GM21390 (cell line): ENCODE measurements around the gene UBLCP1.
A peak's percentile ranks its signal among the peaks of the same experiment; 100 is the strongest.
"Not testable (repeated sequence)": the region's sequence is repeated elsewhere in the genome, so short reads cannot be mapped to it uniquely, and the experiment has no call there.

Experiments
- ATAC-seq: cut with Tn5 transposase; IDR thresholded peaks from one replicate; pipeline ENCODE4 v1.9.1; 2021; ENCODE audit not compliant: unreplicated experiment

The UBLCP1 gene

GRCh38 chr5:159249158-159249557 is 13.9 kb upstream of the UBLCP1 start:
- ATAC-seq, result no peak

DNA sequence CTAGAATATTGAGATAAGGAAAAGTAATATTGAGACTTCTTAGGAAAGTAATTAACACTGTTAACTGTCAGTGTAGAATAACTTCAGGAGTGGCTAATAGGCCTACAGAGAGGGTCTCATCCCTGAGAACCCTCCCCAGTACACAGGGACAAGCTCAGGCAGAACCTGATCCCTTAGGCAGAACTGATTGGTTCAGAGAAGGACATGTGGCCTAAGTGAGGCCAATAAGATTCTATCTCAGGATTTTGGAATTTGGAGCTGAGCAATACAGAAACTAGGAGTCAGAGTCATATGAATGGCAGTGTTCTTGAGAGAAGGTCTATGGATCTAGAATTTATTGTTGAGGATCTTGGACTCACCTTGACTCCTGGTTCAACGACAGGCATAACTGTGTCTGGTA is 10.9 kb upstream of the UBLCP1 start:
- ATAC-seq, result no peak

DNA sequence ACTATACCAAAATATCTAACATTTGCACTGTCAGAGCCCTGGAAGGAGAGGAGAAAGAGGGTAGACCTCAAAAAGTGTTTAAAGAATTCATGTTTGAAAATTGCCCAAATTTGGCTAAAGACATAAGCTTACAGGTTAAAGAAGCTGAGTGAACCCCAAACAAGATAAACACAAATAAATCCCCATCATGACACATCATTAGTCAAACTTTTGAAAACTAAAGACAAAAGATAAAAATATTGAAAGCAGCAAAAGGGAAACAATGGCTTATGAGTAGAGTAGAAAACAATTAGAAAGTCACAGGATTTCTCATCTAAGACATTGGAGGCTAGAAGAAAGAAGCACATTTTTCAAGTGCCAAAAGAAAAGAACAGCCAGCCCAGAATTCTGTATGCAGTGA is 6.1 kb upstream of the UBLCP1 start:
- ATAC-seq, result no peak

GRCh38 chr5:159257629-159258283 is 5.3 kb upstream of the UBLCP1 start:
- ATAC-seq, result no peak

DNA sequence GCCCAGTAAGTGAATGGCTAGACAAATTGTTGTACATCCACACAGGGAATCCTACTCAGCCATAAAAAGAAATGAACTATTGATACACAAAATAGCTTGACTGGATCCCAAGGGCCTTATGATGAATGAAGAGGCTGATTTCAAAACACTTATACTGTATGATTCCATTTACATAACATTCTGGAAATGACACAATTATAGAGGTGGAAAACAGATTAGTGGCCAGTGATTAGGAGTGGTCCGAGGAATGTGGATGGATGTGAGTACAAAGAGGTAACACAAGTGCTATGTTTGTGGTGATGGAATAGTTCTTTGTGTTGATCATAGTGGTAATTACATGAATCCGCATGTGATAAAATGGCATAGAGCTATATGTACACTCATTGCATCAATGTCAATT is 4.7 kb upstream of the UBLCP1 start:
- ATAC-seq, result no peak

DNA sequence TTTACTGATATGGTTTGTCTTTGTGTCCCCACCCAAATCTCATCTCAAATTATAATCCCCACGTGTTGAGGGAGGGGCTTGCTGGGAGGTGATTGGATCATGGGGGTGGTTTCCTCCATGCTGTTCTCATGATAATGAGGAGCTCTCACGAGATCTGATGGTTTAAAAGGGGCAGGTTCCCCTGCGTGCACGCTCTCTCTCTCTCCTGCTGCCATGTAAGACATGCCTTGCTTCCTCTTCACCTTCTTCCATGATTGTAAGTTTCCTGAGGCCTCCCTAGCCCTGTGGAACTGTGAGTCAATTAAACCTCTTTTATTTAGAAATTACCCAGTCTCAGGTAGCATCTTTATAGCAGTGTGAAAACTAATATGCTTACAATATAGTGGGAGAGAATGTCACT is 2.9 kb upstream of the UBLCP1 start:
- ATAC-seq, result not testable (repeated sequence)

DNA sequence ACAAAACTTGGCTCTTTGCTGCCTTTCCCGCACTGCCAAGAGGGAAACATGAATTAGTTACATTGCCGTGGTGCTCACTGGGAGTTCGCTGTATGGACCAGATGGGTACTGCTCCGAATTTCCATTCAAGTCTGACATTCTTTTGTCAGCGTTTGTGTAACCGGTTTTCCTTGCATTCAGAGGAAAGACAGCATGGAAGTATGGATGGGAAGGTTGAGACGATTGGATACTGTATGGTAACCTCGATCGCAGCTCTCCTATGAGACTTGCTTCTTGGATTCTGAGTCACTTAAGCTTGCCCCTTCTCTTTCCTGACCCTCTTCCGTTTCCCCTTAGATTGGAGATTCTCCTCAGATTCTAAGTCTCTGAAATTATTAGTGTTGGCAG is 625 bp upstream of the UBLCP1 start:
- peak; percentile 19 for ATAC-seq

- peak; percentile 16 for ATAC-seq
Observed at GRCh38 chr5:159263569-159263905, 447 bp downstream of the UBLCP1 start.

GRCh38 chr5:159266764-159267163 is 3.7 kb downstream of the UBLCP1 start:
- not testable (repeated sequence) for ATAC-seq

- no peak for ATAC-seq
Observed at GRCh38 chr5:159269723-159270122, 6.6 kb downstream of the UBLCP1 start.

GRCh38 chr5:159273923-159274322 is 10.8 kb downstream of the UBLCP1 start:
- ATAC-seq, result no peak

DNA sequence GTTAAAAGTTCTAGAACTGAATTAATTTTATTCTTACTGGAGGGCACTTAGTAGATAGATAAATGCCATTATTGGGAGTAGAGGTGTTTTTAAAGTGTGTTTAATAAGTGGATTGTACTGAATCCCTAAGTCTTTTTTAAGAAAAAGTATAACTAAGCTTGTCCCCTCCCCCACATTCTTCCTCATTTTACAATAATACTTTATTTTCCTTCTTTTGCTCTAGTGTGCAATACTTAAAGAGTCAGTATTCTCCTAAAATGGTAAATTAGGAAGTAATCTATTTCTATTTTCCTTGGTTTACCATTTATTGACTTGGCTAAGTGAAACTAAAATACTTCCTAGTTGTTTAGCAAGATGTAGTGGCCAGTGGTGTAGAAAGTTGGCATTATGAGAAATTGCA is 11.6 kb downstream of the UBLCP1 start:
- no peak for ATAC-seq

DNA sequence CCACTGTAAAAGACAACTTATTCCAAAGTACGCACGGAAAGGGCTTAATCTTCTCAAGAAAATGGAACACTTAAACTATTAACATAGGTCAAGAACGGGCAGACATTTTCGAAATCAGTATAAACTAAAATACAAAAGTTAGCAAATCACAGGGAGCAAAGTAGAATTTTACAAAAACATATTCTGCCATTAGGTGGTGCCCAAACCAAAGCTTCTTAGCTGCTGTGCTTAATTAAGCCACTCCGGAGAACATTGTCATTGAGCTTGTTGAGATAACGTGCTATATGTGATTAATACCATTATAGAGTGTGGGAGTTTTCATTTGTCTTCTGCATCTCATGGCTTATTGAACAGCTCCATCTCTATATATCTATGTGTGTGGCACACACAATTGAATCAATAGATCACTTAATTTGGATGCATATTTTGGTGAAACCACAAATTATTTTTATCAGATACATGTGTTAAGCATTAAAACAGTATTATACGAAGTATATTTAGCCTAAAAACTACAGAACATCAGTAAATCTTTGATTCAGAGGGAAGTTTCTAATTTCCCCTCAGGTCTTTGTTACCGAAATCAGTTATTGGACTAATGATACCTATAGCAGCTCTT is 23.4 kb downstream of the UBLCP1 start:
- no peak for ATAC-seq

- no peak for ATAC-seq
Observed at GRCh38 chr5:159290741-159291140, 27.7 kb downstream of the UBLCP1 start.

DNA sequence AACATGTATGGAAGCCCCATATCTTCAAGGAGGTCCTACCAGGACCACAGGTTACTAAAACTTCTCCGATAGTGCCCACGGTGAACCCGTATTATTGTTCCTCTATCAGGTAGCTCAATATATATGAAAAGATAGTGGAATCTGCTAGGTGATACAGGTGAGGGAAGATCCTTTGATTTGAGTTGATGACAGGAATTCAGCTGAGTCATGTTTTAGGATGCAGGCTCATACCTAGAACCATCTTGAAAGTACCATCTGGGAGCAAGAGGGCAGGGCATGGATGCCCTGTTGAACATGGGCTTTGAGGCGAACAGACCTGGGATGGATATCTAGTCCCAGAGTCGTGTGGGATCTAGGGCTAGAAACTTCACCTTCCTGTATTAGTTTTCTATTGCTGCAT is 31.8 kb downstream of the UBLCP1 start:
- ATAC-seq, result no peak

DNA sequence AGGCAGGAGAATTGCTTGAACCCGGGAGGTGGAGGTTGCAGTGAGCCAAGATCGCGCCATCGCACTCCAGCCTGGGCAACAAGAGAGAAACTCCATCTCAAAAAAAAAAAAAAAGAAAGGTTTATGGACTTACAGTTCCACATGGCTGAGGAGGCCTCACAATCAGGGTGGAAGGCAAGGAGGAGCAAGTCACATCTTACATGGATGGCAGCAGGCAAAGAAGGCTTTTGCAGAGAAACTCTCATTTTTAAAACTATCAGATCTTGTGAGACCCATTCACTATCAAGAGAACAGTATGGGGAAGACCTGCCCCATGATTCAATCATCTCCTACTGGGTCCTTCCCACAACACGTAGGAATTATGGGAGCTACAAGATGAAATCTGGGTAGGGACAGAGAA is 34.2 kb downstream of the UBLCP1 start:
- ATAC-seq, result not testable (repeated sequence)

GRCh38 chr5:159301466-159301865 is 38.4 kb downstream of the UBLCP1 start:
- no peak for ATAC-seq

GRCh38 chr5:159301929-159302860 is 39.1 kb downstream of the UBLCP1 start:
- not testable (repeated sequence) for ATAC-seq

GRCh38 chr5:159303286-159303685 is 40.2 kb downstream of the UBLCP1 start:
- no peak for ATAC-seq

DNA sequence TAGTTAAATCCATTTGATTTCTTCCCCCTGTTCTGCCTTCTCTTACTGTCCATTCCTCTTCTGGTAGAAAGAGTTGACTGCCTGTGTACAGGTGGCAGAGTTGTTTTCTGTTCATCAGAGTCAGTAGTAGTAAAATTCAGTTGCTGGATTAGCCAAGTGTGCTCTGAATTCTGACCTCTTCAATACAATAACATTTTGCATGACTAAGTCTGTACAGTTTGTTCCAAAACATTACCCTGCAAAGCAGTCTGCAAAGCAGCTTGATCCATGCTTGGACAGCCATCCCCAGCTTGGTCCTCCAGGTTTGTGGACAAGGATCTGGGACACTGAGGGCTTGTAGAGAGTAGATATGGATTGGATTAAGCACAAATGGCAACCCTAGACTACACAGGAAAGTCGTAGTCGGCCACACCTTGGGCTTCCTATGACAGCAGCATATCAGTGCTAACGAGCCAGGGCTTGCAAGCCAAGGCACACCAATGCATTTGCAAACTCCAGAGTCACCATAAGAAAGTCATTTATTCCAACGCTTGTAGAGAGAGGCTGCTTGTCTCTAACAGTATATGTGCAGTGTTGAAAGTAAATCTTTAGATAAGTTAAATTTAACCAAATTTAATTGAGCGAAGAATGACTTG is 42.0 kb downstream of the UBLCP1 start:
- ATAC-seq, result no peak

GRCh38 chr5:159309689-159310433 is 46.8 kb downstream of the UBLCP1 start:
- no peak for ATAC-seq
